Esophagus mucosa (tissue), 1 donor: ENCODE data around the gene ADRB2. TPM values are rescaled to one million over a fixed set of nuclear protein-coding genes. Genes with fewer than 3 reads are reported as not detected.
"Not testable (repeated sequence)": the region's sequence is repeated elsewhere in the genome, so short reads cannot be mapped to it uniquely, and the experiment has no call there.

Source experiments
- ATAC-seq: fragments of 200-7000 bp; cut with Tn5 transposase; one replicate; pipeline ENCODE4 v1.9.1; 2020
- total RNA-seq: library from RNA; stranded (reverse); gene quantifications from one replicate; pipeline ENCODE4 v1.2.4, GENCODE V29; 2023
- donor health status: DM: yes; HTN: yes; CAD: no.

ADRB2 gene
- total RNA-seq: 2.8 TPM

DNA sequence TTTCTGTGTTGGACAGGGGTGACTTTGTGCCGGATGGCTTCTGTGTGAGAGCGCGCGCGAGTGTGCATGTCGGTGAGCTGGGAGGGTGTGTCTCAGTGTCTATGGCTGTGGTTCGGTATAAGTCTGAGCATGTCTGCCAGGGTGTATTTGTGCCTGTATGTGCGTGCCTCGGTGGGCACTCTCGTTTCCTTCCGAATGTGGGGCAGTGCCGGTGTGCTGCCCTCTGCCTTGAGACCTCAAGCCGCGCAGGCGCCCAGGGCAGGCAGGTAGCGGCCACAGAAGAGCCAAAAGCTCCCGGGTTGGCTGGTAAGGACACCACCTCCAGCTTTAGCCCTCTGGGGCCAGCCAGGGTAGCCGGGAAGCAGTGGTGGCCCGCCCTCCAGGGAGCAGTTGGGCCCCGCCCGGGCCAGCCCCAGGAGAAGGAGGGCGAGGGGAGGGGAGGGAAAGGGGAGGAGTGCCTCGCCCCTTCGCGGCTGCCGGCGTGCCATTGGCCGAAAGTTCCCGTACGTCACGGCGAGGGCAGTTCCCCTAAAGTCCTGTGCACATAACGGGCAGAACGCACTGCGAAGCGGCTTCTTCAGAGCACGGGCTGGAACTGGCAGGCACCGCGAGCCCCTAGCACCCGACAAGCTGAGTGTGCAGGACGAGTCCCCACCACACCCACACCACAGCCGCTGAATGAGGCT lies at the start of gene ADRB2:
TSS of gene ADRB2 (plus strand) at position 559 of the 686 bp plus-strand sequence. CDS start 221 bp downstream, outside the sequence.
- peak; percentile 99 for ATAC-seq

- ATAC-seq: peak; percentile 100
Observed at GRCh38 chr5:148776780-148777179, 49.6 kb upstream of the ADRB2 start.

DNA sequence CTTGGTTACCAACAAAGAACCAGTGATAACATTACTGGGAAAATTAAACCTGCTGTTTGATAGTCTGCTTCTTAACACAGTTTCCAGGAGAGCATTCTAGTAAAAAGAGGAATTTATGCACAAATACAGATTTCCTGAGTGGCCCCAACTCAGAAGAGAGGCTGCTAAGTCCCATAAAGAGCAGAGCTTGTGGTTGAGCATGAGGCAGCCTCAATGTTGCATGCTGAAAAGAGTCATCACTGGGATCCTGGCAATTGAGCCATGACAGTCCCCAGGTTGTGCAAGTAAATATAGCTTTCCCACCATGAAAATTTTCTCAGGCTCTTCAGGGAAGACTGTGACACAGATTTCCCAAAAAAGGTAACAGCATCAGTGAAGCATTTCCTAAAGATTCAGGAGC lies 47.5 kb upstream of the ADRB2 start:
- ATAC-seq: no peak

DNA sequence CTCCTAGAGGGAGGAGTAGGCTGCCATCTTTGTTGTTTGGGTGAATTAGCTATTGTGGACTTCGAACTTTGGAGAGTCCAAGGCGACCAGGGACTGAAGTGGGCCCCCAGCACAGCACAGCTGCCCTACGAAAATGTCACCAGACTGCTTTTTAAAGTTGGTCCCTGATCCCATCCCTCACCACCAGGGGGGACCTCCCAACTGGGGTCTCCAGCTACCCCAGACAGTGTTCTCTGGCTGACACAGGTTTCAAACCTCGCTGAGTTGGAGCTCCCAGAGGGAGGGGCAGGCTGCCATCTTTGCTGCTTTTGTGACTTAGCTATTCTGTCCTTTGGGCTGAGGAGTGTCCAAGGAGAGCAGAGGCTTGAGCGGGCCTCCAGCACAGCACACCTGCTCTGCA lies 45.7 kb upstream of the ADRB2 start:
- no peak for ATAC-seq

- ATAC-seq: no peak
Observed at GRCh38 chr5:148781766-148782165, 44.6 kb upstream of the ADRB2 start.

- no peak for ATAC-seq
Observed at GRCh38 chr5:148785223-148785622, 41.2 kb upstream of the ADRB2 start.

GRCh38 chr5:148786456-148786855 lies 40.0 kb upstream of the ADRB2 start:
- no peak for ATAC-seq

GRCh38 chr5:148788636-148789035 lies 37.8 kb upstream of the ADRB2 start:
- ATAC-seq: no peak

- ATAC-seq: peak; percentile 75
Observed at GRCh38 chr5:148790545-148791333, 35.7 kb upstream of the ADRB2 start.

GRCh38 chr5:148791334-148791667 lies 35.1 kb upstream of the ADRB2 start:
- peak; percentile 80 for ATAC-seq

DNA sequence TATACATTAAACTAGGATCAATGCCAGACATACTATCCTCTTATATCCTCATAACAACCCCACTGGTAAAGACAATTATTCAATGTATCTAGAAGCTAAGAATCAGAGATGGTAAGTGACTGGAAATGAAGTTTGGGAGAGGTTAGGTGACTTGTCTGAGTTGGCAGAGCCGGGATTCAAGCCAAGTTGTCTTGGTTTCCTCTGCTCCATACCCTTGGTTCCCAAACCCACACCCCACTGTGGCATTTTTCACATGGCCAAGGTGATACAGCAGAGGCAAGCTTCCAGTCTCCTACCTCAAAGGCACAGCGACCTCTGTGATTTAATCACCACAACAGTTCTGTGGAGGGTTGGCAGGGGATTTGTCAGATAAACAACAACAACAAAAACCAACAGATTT lies 34.7 kb upstream of the ADRB2 start:
- ATAC-seq: peak; percentile 26

- no peak for ATAC-seq
Observed at GRCh38 chr5:148792744-148793143, 33.7 kb upstream of the ADRB2 start.

GRCh38 chr5:148793261-148793660 lies 33.1 kb upstream of the ADRB2 start:
- no peak for ATAC-seq

DNA sequence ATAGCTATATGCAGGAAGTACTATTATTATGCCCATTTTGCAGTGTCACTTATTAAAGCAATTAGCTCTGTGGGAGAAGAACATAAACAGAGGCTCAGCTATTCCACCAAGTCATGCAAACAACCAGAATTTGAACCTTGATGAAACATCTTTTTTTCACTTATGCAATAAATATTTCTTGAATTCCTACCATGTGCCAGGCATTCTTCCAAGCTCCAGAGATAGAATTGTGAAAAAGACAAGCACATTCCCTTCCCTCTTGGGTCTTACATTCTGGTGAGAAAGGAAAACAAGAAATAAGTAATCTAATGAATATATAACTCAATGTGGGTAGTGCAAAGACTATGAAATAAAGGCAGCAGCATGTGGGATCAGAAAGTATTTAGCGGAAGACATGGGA lies 32.1 kb upstream of the ADRB2 start:
- ATAC-seq: no peak

GRCh38 chr5:148794729-148795561 lies 31.5 kb upstream of the ADRB2 start:
- ATAC-seq: no peak

DNA sequence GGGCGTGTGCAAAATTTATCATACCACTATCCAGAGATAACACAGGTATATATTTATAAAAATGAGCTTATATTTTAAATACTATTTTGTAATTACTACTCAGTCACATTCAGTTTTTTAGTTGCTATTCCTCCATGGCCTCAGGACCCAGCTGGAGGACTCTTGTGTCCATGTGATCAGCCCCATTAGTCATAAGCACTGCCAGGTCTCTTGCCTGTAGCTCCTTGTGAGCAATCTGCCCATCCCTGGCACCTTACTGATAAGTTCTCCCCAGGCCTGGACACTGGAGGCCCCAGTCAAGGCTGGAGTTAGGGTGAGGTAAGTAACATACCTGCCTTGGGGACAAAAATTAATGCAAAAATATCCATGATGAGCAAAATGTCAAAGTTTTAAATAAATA lies 29.5 kb upstream of the ADRB2 start:
- no peak for ATAC-seq

GRCh38 chr5:148798786-148799185 lies 27.6 kb upstream of the ADRB2 start:
- ATAC-seq: no peak

DNA sequence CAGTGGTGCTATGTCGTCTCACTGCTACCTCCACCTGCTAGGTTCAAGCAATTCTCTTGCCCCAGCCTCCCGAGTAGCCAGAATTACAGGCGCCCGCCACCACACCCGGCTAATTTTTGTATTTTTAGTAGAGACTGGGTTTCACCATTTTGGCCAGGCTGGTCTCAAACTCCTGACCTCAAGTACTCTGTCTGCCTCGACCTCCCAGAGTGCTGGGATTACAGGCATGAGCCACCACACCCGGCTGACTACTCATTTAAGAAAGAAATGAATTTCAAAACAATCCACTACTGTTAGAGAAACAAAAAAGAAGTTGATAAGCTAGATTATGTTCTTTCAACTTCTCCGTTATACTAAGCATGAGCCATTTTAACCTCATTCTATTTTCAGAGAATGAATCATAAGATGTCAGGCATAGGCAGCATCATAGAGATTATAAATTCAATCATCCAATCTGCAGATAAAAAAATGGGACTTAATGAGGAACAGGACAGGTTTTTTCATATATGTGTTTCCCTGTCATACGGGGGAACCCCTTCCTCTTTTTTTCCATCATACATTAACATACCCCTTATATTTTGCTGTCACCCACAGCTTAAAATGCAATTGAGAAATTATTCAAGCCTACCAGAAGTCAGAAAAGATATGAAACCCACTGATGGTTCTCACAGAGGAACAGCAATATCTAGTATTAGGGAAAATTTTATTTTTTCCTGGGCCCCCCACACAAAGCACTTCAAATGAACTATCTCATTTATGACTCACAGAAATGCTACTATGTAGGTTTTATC lies 26.5 kb upstream of the ADRB2 start:
- no peak for ATAC-seq

- no peak for ATAC-seq
Observed at GRCh38 chr5:148801682-148802276, 24.6 kb upstream of the ADRB2 start.

DNA sequence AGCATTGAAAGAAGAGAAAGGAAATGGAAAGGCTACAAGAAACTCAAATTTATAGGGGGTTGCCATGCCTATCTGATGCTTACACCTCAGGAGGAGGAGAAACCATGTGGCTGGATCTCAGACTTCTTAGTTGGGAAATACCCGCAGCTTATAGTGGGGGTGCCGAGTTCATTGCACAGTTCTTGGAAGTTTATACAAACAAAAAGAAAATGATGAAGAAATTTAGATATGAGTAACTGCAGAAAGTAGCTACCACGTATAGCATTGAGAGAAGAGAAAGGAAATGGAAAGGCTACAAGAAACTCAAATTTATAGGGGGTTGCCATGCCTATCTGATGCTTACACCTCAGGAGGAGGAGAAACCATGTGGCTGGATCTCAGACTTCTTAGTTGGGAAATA lies 23.0 kb upstream of the ADRB2 start:
- not testable (repeated sequence) for ATAC-seq

- ATAC-seq: no peak
Observed at GRCh38 chr5:148804393-148804792, 22.0 kb upstream of the ADRB2 start.
